ENCODE results near the gene GLIPR1L2.

The GLIPR1L2 gene

DNA sequence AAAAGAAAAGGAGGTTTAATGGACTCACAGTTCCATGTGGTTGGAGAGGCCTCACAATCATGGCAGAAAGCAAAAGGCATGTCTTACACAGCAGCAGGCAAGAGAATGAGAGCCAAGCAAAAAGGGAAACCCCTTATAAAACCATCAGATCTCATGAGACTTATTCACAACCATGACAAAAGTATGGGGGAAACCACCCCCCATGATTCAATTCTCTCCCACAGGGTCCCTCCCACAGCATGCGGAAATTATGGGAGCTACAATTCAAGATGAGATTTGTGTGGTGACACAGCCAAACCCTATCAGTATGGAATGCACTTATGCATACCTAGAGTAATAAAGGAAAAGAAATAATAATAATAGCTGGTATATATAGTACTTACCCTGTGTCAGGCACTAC is 85.2 kb downstream of the GLIPR1L2 start:
- no peaks in the 10 kb centered on the region for H3K79me2 ChIP-seq (ENCODE audit: insufficient read depth, low read depth)
- no peaks in the 10 kb centered on the region for H3K27me3 ChIP-seq (ENCODE audit: insufficient read depth, low read depth)
- H2AFZ ChIP-seq (ENCODE audit: low read depth): no peak overlapping the region
- no peaks in the 10 kb centered on the region for H4K20me1 ChIP-seq (ENCODE audit: insufficient read depth)
- no peak overlapping the region for H3K4me2 ChIP-seq
- no peak overlapping the region for H3K4me3 ChIP-seq (IDR thresholded peaks at IDR 0.05; ENCODE audit: insufficient read depth, low read depth, low read length)
- TF ChIP-seq, protein P1, sequence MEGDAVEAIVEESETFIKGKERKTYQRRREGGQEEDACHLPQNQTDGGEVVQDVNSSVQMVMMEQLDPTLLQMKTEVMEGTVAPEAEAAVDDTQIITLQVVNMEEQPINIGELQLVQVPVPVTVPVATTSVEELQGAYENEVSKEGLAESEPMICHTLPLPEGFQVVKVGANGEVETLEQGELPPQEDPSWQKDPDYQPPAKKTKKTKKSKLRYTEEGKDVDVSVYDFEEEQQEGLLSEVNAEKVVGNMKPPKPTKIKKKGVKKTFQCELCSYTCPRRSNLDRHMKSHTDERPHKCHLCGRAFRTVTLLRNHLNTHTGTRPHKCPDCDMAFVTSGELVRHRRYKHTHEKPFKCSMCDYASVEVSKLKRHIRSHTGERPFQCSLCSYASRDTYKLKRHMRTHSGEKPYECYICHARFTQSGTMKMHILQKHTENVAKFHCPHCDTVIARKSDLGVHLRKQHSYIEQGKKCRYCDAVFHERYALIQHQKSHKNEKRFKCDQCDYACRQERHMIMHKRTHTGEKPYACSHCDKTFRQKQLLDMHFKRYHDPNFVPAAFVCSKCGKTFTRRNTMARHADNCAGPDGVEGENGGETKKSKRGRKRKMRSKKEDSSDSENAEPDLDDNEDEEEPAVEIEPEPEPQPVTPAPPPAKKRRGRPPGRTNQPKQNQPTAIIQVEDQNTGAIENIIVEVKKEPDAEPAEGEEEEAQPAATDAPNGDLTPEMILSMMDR (conservative IDR thresholded peaks at IDR 0.05; ENCODE audit: low read depth, low read length): no peak
- H3K27ac ChIP-seq: no peak overlapping the region
- H3K4me1 ChIP-seq (ENCODE audit: low read depth, poor library complexity, severe bottlenecking): no peaks in the 10 kb centered on the region
- no peaks in the 10 kb centered on the region for H3K36me3 ChIP-seq (ENCODE audit: insufficient read depth)
- no peak overlapping the region for H3K9ac ChIP-seq

DNA sequence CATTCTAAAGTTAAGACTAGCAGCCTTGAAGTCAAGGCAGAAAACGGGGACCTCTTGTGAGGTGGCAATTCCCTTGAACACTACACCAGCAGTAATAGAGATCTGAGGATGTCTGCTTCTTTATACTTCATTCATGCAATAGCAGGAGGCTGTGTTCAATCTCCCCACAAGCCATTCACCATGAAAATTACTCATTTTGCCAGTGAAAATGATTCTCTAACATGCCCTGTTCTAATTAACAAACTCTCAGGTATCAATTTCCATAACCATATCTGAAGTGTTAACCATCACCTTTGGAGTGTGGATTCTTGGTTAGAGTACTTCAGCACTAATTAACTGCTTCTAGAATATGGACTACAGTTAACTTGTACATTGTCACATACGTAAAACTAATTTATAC is 86.2 kb downstream of the GLIPR1L2 start:
- Histone ChIP-seq H2AFZ (ENCODE audit: low read depth) (no peak overlapping the region), H3K4me2 (no peak overlapping the region), H3K4me3 (IDR thresholded peaks at IDR 0.05; ENCODE audit: insufficient read depth, low read depth, low read length) (no peak overlapping the region), H4K20me1 (ENCODE audit: insufficient read depth) (no peaks in the 10 kb centered on the region), H3K27ac (no peak overlapping the region), H3K27me3 (ENCODE audit: insufficient read depth, low read depth) (no peaks in the 10 kb centered on the region), H3K79me2 (ENCODE audit: insufficient read depth, low read depth) (no peaks in the 10 kb centered on the region), H3K9ac (no peak overlapping the region), H3K4me1 (ENCODE audit: low read depth, poor library complexity, severe bottlenecking) (no peaks in the 10 kb centered on the region), H3K36me3 (ENCODE audit: insufficient read depth) (no peaks in the 10 kb centered on the region)
- TF ChIP-seq, protein P1 (conservative IDR thresholded peaks at IDR 0.05; ENCODE audit: low read depth, low read length): no peak

DNA sequence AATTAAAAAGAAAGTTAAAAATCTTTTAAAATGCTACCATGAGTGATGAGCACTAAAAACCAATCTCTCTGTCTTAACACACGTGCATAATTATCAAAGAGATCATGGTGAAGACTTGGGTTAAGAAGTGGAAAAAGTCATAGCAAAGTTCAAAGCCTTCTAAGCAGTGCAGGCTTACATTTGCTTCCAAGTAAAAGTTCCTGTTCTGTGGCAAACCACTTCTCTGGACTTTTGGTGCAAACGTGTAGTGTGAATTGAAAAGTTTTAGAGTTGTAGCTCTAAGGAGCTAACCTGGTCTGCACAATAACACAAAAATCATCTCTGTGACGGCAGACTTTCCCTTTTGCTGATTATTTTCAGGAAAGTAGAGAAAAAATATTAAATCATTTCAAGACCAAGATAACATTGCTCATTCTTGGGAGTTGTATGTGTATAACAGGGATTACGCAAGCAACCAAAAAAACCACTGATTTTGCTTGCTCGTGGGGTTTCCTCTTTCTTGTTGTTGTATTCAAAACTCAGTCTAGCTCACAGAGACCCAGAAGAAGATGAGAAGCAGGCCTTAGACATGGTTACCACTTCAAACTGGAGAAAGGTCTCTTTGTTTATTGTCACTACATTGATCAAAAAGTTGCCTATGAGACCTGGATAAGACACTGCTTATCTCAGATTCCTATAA is 87.4 kb downstream of the GLIPR1L2 start:
- Histone ChIP-seq H3K4me1 (ENCODE audit: low read depth, poor library complexity, severe bottlenecking) (no peaks in the 10 kb centered on the region), H3K79me2 (ENCODE audit: insufficient read depth, low read depth) (no peaks in the 10 kb centered on the region), H3K4me2 (no peak overlapping the region), H4K20me1 (ENCODE audit: insufficient read depth) (no peaks in the 10 kb centered on the region), H3K27me3 (ENCODE audit: insufficient read depth, low read depth) (no peaks in the 10 kb centered on the region), H3K36me3 (ENCODE audit: insufficient read depth) (no peaks in the 10 kb centered on the region), H3K4me3 (IDR thresholded peaks at IDR 0.05; ENCODE audit: insufficient read depth, low read depth, low read length) (no peak overlapping the region), H3K27ac (no peak overlapping the region), H3K9ac (no peak overlapping the region), H2AFZ (ENCODE audit: low read depth) (no peak overlapping the region)
- TF ChIP-seq, protein P1 (conservative IDR thresholded peaks at IDR 0.05; ENCODE audit: low read depth, low read length): no peak

DNA sequence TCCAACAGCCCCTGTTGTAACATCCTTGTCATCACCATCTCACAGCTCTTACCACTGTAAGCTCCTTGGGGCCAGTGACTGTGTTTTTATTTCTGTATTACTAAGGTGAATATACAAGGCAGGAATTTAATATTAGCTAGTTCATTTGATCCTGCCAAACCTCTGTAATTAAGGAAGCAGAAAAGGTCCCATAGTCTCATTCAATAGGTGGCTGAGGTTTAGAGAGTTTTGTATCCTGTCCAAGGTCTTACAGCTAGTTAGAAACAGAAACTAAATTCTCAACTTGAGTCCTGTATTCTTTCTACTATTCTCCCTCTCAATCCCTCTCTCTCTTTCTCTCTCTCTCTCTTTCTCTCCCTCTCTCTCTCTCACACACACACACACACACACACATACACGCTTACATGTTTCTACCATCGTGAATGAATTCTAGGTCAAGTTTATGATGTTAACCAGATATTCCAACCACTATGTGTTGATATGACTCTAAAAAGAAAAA is 89.1 kb downstream of the GLIPR1L2 start:
- H4K20me1 ChIP-seq (ENCODE audit: insufficient read depth): no peaks in the 10 kb centered on the region
- H3K4me1 ChIP-seq (ENCODE audit: low read depth, poor library complexity, severe bottlenecking): no peaks in the 10 kb centered on the region
- no peaks in the 10 kb centered on the region for H3K79me2 ChIP-seq (ENCODE audit: insufficient read depth, low read depth)
- H3K4me2 ChIP-seq: peak overlapping the region; percentile 8; the same call in 1 of the 2 replicates
- no peak overlapping the region for H2AFZ ChIP-seq (ENCODE audit: low read depth)
- H3K27me3 ChIP-seq (ENCODE audit: insufficient read depth, low read depth): no peaks in the 10 kb centered on the region
- no peak overlapping the region for H3K4me3 ChIP-seq (IDR thresholded peaks at IDR 0.05; ENCODE audit: insufficient read depth, low read depth, low read length)
- TF ChIP-seq, protein P1 (conservative IDR thresholded peaks at IDR 0.05; ENCODE audit: low read depth, low read length): no peak
- H3K36me3 ChIP-seq (ENCODE audit: insufficient read depth): no peaks in the 10 kb centered on the region
- peak overlapping the region; percentile 26; the same call in 1 of the 2 replicates for H3K27ac ChIP-seq
- H3K9ac ChIP-seq: peak overlapping the region; percentile 19; the same call in 1 of the 2 replicates

Measured in KMS-11 (cell line).